Osteoblast (primary cell): ENCODE data around the gene PTPN9. TPM values are rescaled to one million over a fixed set of nuclear protein-coding genes. Genes with fewer than 3 reads are reported as not detected.

Experiments
- DNase-seq: peaks from one replicate; pipeline ENCODE4 v3.0.0; 2011; ENCODE audit warnings: low spot score, mixed read lengths; ENCODE audit not compliant: insufficient read length; ENCODE audit errors: missing footprints
- H2AFZ ChIP-seq: 2 replicates; pipeline ENCODE4 v1.6.0; 2011; ENCODE audit warnings: mild to moderate bottlenecking, low read length
- H3K27ac ChIP-seq: 2 replicates; pipeline ENCODE4 v1.5.1; 2011; ENCODE audit warnings: mild to moderate bottlenecking, low read depth, low read length, moderate library complexity
- H3K27me3 ChIP-seq: 2 replicates; pipeline ENCODE4 v1.6.0; 2012; ENCODE audit warnings: mild to moderate bottlenecking, control low read depth, inconsistent platforms, low read length, moderate library complexity; ENCODE audit not compliant: insufficient read depth
- H3K36me3 ChIP-seq: 2 replicates; pipeline ENCODE4 v1.5.1; 2011; ENCODE audit warnings: mild to moderate bottlenecking, low read length, control low read depth, moderate library complexity; ENCODE audit not compliant: insufficient read depth
- H3K4me1 ChIP-seq: 2 replicates; pipeline ENCODE4 v1.5.1; 2011; ENCODE audit warnings: mild to moderate bottlenecking, low read length, control low read depth, moderate library complexity; ENCODE audit not compliant: insufficient read depth
- H3K4me2 ChIP-seq: 2 replicates; pipeline ENCODE4 v1.6.0; 2011; ENCODE audit warnings: mild to moderate bottlenecking, low read length; ENCODE audit not compliant: insufficient read depth
- H3K4me3 ChIP-seq: fragments of 200-600 bp; sonication (generic); 3 replicates; pipeline ENCODE4 v1.5.1; 2012; ENCODE audit warnings: mild to moderate bottlenecking, low read length, inconsistent platforms; ENCODE audit not compliant: insufficient read depth
- H3K79me2 ChIP-seq: 2 replicates; pipeline ENCODE4 v1.6.0; 2012; ENCODE audit warnings: mild to moderate bottlenecking, low read length, control low read depth, inconsistent platforms; ENCODE audit not compliant: insufficient read depth
- H3K9me3 ChIP-seq: 2 replicates; pipeline ENCODE4 v1.5.1; 2011; ENCODE audit warnings: low read depth, low read length, control low read depth
- H4K20me1 ChIP-seq: 2 replicates; pipeline ENCODE4 v1.6.0; 2012; ENCODE audit warnings: mild to moderate bottlenecking, low read length, control low read depth; ENCODE audit not compliant: insufficient read depth
- total RNA-seq: library from RNA; depleted of rRNA; stranded (reverse); fragments of >200 nt; gene quantifications from 2 replicates; pipeline ENCODE4 v1.2.3, GENCODE V29; 2012
- TF ChIP-seq, protein P1 (sequence below): IDR thresholded peaks from 2 replicates; pipeline ENCODE4 v1.5.1; 2011; ENCODE audit warnings: mild to moderate bottlenecking, low read depth, low read length, moderate library complexity; ENCODE audit errors: extremely low read depth

The PTPN9 gene
- total RNA-seq, 1 donor, result 23.9 TPM

- peaks cover 5% of the 10 kb centered on the region for H3K4me1 ChIP-seq
- TF ChIP-seq, protein P1, sequence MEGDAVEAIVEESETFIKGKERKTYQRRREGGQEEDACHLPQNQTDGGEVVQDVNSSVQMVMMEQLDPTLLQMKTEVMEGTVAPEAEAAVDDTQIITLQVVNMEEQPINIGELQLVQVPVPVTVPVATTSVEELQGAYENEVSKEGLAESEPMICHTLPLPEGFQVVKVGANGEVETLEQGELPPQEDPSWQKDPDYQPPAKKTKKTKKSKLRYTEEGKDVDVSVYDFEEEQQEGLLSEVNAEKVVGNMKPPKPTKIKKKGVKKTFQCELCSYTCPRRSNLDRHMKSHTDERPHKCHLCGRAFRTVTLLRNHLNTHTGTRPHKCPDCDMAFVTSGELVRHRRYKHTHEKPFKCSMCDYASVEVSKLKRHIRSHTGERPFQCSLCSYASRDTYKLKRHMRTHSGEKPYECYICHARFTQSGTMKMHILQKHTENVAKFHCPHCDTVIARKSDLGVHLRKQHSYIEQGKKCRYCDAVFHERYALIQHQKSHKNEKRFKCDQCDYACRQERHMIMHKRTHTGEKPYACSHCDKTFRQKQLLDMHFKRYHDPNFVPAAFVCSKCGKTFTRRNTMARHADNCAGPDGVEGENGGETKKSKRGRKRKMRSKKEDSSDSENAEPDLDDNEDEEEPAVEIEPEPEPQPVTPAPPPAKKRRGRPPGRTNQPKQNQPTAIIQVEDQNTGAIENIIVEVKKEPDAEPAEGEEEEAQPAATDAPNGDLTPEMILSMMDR, result no peak
- no peak for DNase-seq
- no peaks in the 10 kb centered on the region for H3K9me3 ChIP-seq
- no peaks in the 10 kb centered on the region for H3K27me3 ChIP-seq
- no peak overlapping the region for H3K4me2 ChIP-seq
- no peak overlapping the region for H2AFZ ChIP-seq
- no peak overlapping the region for H3K27ac ChIP-seq
- H4K20me1 ChIP-seq, result peaks cover 19% of the 10 kb centered on the region
- H3K36me3 ChIP-seq, result no peaks in the 10 kb centered on the region
- no peak overlapping the region for H3K4me3 ChIP-seq
- peaks cover 79% of the 10 kb centered on the region for H3K79me2 ChIP-seq
Measured at GRCh38 chr15:75542386-75542797, 36.7 kb downstream of the PTPN9 start.

GRCh38 chr15:75538376-75538775 lies 40.7 kb downstream of the PTPN9 start:
- peaks cover 84% of the 10 kb centered on the region for H3K79me2 ChIP-seq
- H4K20me1 ChIP-seq, result peaks cover 35% of the 10 kb centered on the region
- DNase-seq, result no peak
- no peaks in the 10 kb centered on the region for H3K9me3 ChIP-seq
- peaks cover 5% of the 10 kb centered on the region for H3K4me1 ChIP-seq
- TF ChIP-seq, protein P1, result no peak
- no peak overlapping the region for H3K4me2 ChIP-seq
- no peak overlapping the region for H3K27ac ChIP-seq
- no peaks in the 10 kb centered on the region for H3K27me3 ChIP-seq
- H3K4me3 ChIP-seq, result no peak overlapping the region
- no peak overlapping the region for H2AFZ ChIP-seq
- peaks cover 2% of the 10 kb centered on the region for H3K36me3 ChIP-seq

DNA sequence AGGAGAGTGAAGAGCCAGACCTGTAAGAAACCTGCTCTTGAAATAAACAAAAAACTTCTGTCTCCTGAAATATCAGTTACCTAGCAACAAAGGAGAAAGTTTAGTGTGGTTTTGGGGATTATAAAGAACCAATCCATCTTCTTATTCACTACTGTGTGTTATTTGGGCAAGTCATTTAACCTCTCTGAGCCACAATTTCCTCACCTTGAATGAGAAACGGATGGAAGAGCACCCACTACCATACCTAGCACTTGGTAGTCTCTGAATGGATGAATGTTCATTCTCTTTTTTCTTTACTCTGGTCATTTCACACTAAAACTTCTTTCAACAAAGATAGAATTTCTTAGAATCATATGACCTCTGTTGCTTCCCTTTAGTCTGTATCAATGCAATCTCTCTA lies 45.2 kb downstream of the PTPN9 start:
- H2AFZ ChIP-seq, result no peak overlapping the region
- peaks cover 77% of the 10 kb centered on the region for H3K79me2 ChIP-seq
- TF ChIP-seq, protein P1, result no peak
- no peak overlapping the region for H3K27ac ChIP-seq
- H3K9me3 ChIP-seq, result no peaks in the 10 kb centered on the region
- H3K27me3 ChIP-seq, result no peaks in the 10 kb centered on the region
- no peak overlapping the region for H3K4me3 ChIP-seq
- no peak for DNase-seq
- peaks cover 2% of the 10 kb centered on the region for H3K36me3 ChIP-seq
- peaks cover 51% of the 10 kb centered on the region for H4K20me1 ChIP-seq
- H3K4me1 ChIP-seq, result peaks cover 25% of the 10 kb centered on the region
- H3K4me2 ChIP-seq, result no peak overlapping the region

DNA sequence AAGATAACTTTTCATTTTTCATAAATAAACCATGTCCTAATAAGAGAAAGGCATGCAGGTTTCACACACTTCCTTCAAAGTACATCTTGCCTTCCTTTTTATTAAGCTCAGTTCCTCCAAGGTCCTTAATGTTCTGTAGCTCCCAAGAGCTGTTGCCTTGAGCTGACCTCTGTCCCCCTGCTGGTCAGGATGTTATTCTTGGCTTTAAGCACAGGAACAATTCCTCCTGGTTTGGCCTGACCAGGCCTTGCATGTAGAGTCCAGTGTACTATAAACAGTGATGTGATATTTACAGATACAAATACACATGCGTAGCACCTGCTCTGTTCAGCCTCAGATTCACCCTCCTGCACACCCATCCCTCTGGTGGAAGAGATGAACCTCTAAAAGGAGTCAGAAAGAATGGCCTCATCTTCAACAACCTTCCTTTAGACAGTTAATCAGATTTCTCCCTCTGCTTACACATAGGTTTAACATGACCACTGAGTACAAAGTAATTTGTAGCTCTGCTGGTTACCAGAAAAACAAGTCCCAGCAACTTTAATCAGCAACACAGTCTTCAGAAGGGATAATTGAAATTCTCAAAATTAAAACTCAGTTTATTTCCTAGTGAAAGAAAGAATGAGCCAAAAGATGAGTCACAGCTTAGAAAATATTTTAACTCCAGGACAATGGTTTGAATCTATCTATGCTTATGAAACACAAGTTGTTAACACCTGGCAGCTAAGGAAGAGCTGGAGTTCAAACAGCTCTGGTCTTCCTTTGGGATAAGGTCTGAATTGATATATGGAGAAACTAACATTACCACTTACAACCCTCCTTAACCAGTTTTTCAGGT lies 46.5 kb downstream of the PTPN9 start:
- TF ChIP-seq, protein P1, result peak; percentile 21
- H3K27me3 ChIP-seq, result no peaks in the 10 kb centered on the region
- peak overlapping the region; percentile 39 for H3K4me2 ChIP-seq
- no peak overlapping the region for H3K4me3 ChIP-seq
- peaks cover 25% of the 10 kb centered on the region for H3K4me1 ChIP-seq
- H3K79me2 ChIP-seq, result peaks cover 78% of the 10 kb centered on the region
- no peaks in the 10 kb centered on the region for H3K9me3 ChIP-seq
- peak overlapping the region; percentile 42 for H3K27ac ChIP-seq
- peaks cover 53% of the 10 kb centered on the region for H4K20me1 ChIP-seq
- no peak for DNase-seq
- H2AFZ ChIP-seq, result no peak overlapping the region
- H3K36me3 ChIP-seq, result peaks cover 2% of the 10 kb centered on the region
